ENCODE measurements around the gene SECISBP2. TPM values are rescaled to one million over a fixed set of nuclear protein-coding genes. Genes with fewer than 3 reads are reported as not detected.

SECISBP2 gene
- total RNA-seq, 4 donors from 2014 or later, result 66.6 to 152 (median 101) TPM

GRCh38 chr9:89345476-89345875, 27.2 kb downstream of the SECISBP2 start:
- Histone ChIP-seq H3K27ac (no peak overlapping the region), H3K4me3 (no peak overlapping the region), H3K9me3 (no peaks in the 10 kb centered on the region), H3K4me1 (no peaks in the 10 kb centered on the region), H3K27me3 (no peaks in the 10 kb centered on the region), H3K36me3 (peaks cover 0 to 99% (median 0%) of the 10 kb centered on the region in 3 donors)
- TF ChIP-seq POLR2A (IDR thresholded peaks at IDR 0.05) (no peak), CTCF (IDR thresholded peaks at IDR 0.05) (no peak)
- no peak for DNase-seq

- no peaks in the 10 kb centered on the region for H3K9me3 ChIP-seq
- H3K27me3 ChIP-seq, result no peaks in the 10 kb centered on the region
- H3K36me3 ChIP-seq, result peaks cover 0 to 99% (median 0%) of the 10 kb centered on the region in 3 donors
- no peak for DNase-seq
- H3K27ac ChIP-seq, result no peak overlapping the region
- H3K4me3 ChIP-seq, result no peak overlapping the region
- no peaks in the 10 kb centered on the region for H3K4me1 ChIP-seq
- no peak for TF ChIP-seq CTCF (IDR thresholded peaks at IDR 0.05)
- no peak for TF ChIP-seq POLR2A (IDR thresholded peaks at IDR 0.05)
Measured at GRCh38 chr9:89346696-89347095, 28.4 kb downstream of the SECISBP2 start.

GRCh38 chr9:89347651-89348050, 29.4 kb downstream of the SECISBP2 start:
- Histone ChIP-seq H3K36me3 (peaks cover 0 to 94% (median 0%) of the 10 kb centered on the region in 3 donors), H3K9me3 (no peaks in the 10 kb centered on the region), H3K4me3 (no peak overlapping the region), H3K27me3 (no peaks in the 10 kb centered on the region), H3K27ac (no peak overlapping the region), H3K4me1 (no peaks in the 10 kb centered on the region)
- no peak for DNase-seq
- no peak for TF ChIP-seq CTCF (IDR thresholded peaks at IDR 0.05)
- TF ChIP-seq POLR2A (IDR thresholded peaks at IDR 0.05), result no peak

GRCh38 chr9:89349607-89350006, 31.3 kb downstream of the SECISBP2 start:
- peaks cover 0 to 95% (median 0%) of the 10 kb centered on the region in 3 donors for H3K36me3 ChIP-seq
- TF ChIP-seq POLR2A (IDR thresholded peaks at IDR 0.05), result no peak
- TF ChIP-seq CTCF (IDR thresholded peaks at IDR 0.05), result no peak
- H3K4me1 ChIP-seq, result no peaks in the 10 kb centered on the region
- no peak overlapping the region for H3K4me3 ChIP-seq
- no peaks in the 10 kb centered on the region for H3K27me3 ChIP-seq
- no peak overlapping the region for H3K27ac ChIP-seq
- H3K9me3 ChIP-seq, result no peaks in the 10 kb centered on the region
- peak in 1 of 3 donors; percentile 29 for DNase-seq

- Histone ChIP-seq H3K4me3 (no peak overlapping the region), H3K27ac (no peak overlapping the region), H3K36me3 (peaks cover 0 to 95% (median 0%) of the 10 kb centered on the region in 3 donors), H3K9me3 (no peaks in the 10 kb centered on the region), H3K4me1 (no peaks in the 10 kb centered on the region), H3K27me3 (no peaks in the 10 kb centered on the region)
- TF ChIP-seq POLR2A (IDR thresholded peaks at IDR 0.05) (no peak), CTCF (IDR thresholded peaks at IDR 0.05) (no peak)
- DNase-seq, result peak in 1 of 3 donors; percentile 33
Measured at GRCh38 chr9:89350988-89351557, 32.8 kb downstream of the SECISBP2 start.

All from Peyer's patch (tissue), 4 donors.